Fibroblast of skin of left biceps (primary cell): ENCODE data around the gene ZBP1.

Experiments used
- DNase-seq, 2 experiments: peaks; one replicate each; pipeline ENCODE4 v3.0.0-alpha.2; 2013; ENCODE audit warnings: low read depth in 2 of 2

The ZBP1 gene

GRCh38 chr20:57618091-57618763 is 2.0 kb downstream of the ZBP1 start:
- DNase-seq = no peak

GRCh38 chr20:57617079-57617795 is 3.0 kb downstream of the ZBP1 start:
- no peak for DNase-seq

GRCh38 chr20:57616143-57616951 is 3.9 kb downstream of the ZBP1 start:
- no peak for DNase-seq

DNA sequence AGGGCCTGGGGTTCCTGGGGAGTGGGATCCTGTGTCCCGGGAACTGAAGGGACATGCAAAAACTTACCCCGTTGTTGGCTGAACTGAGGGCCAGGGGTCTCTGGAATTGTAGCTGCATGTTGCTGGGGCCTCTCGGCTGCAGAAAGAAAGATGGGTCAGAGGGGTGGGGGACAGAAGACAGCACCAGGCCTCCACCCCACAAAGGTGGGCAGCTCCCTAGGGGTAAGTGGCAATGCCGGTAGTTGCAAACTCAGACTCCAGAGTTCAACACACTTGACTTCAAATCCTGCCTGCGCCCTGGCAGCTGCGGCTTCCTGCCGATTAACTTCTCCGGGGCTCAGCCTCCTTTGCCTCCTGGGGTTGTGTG is 4.8 kb downstream of the ZBP1 start:
- DNase-seq = no peak

DNA sequence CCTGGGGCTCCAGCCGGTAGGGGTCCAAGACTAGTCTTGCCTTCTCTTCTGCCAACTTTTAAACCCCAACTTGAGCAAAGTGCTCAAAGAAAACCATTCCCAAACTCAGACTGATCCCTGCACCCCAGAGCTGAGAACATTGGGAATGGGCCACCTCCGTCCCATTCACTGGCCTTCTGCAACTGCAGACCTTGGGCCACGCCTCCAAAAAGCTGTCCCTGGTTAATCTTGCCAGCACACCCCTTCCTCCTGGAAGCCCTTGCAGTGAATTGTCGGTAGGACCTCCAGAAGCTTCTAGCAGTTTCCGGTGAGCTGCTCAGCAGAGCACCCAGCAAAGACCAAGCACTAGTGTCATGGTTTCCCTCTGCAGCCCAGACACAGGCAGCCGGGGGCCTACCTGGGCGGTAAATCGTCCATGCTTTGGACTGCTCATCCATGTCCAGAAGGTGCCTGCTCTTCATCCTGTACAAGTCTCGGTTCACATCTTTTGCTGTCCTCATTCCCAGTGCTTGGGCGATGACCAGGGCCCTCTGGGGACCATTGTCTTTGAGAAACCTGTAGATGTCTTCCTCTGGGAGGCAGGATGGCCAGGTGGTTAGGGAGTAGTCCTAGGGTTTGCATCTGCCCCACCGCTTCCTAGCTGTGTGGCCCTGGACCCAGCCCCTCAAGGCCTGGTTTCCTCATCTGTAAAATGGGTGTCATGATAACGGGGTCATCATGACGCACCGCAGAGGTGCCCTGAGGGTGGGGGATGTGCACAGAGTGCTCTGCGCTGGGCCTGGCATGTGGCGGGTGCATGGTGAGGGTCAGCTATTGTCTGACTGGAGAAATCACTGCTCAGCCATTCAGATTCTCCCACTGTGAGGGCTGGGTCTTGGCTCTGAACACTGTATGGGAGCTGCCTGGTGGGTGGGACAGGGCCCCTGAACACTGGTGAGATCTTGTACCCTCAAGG is 5.5 kb downstream of the ZBP1 start:
- DNase-seq = no peak

DNA sequence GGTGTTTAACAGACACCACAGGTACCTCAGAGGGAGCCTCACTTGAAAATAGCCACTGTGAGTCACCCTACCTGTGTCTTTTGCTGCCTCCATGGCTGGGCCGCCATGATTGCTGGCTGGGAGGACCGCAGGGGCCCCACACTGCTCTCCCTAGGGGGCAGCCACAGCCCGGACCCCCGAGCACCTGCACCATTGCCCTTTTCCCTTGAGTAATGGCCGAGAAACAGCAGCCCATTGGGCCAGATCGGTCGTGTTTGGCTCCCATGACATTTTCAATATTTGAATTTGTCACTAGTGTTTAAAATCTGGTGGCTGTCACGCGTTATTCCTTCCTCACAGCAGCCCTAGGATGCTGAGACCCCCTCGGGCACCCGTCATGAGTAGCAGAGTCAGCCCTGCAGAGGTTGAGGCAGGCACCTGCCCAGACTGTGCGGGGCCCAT is 6.7 kb downstream of the ZBP1 start:
- DNase-seq = no peak

GRCh38 chr20:57612916-57613315 is 7.3 kb downstream of the ZBP1 start:
- DNase-seq = no peak

DNA sequence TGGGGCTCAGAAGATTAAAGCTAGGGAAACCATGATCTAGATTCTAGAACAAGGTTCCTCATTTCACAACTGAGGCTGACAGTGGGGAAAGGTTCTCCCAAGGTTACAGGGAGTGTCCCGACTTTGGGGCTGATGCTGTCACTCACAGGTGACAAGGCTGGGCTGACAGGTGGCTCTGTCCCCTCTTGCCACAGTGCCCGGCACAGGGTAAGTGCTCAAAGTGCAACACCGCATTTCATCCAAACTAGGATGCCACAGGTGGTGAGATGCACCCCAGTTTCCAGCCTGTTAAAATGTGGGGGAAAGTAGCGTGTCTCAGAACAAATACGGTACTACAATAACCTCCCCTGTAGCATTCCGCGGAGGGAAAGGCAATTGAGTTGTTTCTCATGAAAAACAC is 7.8 kb downstream of the ZBP1 start:
- DNase-seq = no peak

- no peak for DNase-seq
Measured at GRCh38 chr20:57611586-57612311, 8.5 kb downstream of the ZBP1 start.

DNA sequence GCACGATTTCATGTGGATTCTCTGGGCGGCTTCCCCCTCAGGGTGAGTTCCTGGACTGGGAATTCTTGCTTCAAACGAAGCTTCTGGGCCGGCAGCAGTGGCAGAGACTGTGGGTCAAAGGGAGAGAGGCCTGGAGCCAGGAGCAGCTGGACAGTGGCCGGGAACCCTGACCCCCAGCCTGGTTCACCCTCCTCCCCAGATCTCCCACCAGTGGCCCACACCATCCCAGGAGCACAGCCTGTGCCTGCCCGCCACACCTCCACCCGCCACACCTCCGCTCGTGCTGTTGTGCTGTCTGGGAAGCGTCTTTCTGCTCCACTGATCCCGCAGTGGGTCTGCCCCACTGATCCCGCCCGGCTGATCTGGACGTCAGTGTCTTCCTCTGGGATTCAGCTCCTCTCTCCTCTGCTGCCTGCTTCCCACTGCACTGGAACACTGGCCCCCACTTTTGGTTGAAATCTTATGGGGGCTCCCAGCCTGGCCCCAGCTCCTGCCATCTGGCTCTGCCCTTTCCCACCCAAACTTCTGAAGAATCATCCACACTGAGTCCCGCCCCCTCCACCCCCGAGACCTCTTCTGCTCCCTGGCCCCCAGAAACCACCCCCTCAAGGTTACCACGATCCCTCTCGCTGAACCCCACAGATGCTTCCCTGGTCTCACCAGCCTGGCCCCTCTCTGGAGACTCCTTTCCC is 9.8 kb downstream of the ZBP1 start:
- no peak for DNase-seq

DNA sequence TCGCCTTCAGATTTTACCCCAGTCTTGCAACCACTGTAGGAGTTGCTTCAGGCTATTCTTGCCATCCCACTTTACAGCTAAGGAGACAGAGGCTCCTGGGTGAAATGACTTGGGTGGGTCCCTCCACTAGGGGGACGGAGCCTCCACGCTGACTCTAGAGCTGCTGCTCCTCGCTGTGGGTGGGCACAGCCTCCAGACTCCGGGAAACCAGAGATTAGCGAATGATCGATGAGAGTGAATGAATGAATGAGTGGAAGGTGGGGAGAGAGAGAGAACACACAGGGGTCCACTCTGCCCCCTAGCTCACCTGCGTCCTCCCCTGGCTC is 10.4 kb downstream of the ZBP1 start:
- no peak for DNase-seq

GRCh38 chr20:57609086-57609841 is 11.0 kb downstream of the ZBP1 start:
- DNase-seq = no peak

GRCh38 chr20:57608516-57608915 is 11.7 kb downstream of the ZBP1 start:
- DNase-seq = no peak

GRCh38 chr20:57605878-57606277 is 14.3 kb downstream of the ZBP1 start:
- no peak for DNase-seq

DNA sequence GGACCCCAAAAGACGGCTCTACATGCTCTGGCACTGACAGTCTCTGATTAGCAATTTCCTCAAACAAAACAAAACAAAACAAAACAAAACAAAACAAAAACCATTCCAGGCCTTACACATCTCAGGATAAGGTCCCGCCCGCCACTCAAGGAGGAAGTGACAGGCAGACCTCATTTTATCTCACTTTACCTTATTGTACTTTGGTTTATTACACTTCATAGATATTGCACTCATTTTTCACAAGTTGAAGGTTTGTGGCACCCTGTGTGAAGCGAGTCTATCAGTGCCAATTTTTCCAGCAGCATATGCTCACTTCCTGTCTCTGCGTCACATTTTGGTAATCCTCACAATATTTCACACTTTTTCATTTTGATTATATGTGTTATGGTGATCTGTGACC is 15.2 kb downstream of the ZBP1 start:
- DNase-seq = no peak

- DNase-seq = no peak
Measured at GRCh38 chr20:57603120-57603519, 17.1 kb downstream of the ZBP1 start.

DNA sequence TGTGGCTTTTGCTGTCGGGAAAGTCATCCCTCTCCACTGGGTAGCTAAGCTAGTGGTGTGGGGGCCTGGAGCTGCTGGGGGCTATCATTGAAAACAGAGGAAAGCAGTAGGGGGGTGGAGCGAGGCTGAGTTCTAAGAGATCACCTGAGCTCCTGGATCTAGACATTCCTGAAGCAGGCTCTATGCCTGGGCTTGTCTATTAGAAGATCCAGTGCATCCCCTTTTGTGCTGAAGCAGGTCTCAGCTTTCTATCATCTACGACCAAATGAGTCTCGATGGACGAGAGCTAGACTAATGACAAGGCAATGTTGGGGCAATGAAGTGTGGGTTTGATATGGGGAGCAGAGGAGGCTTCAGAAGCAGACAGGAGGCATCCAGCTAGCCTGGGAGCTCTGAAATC is 18.5 kb downstream of the ZBP1 start:
- no peak for DNase-seq

- no peak for DNase-seq
Measured at GRCh38 chr20:57601211-57601570, 19.0 kb downstream of the ZBP1 start.

- no peak for DNase-seq
Measured at GRCh38 chr20:57600320-57601210, 19.7 kb downstream of the ZBP1 start.
